Left lung (tissue), 10 donors: ENCODE data around the gene LCMT1. TPM values are rescaled to one million over a fixed set of nuclear protein-coding genes. Genes with fewer than 3 reads are reported as not detected.
"Not testable (repeated sequence)": the region's sequence is repeated elsewhere in the genome, so short reads cannot be mapped to it uniquely, and the experiment has no call there.

ENCODE experiments used
- ATAC-seq: fragments of 200-7000 bp; cut with Tn5 transposase; one replicate; pipeline ENCODE4 v1.9.1; 2020; ENCODE audit warnings: moderate library complexity
- DNase-seq, 4 donors: peaks; one replicate each; pipeline ENCODE4 v3.0.0-alpha.2; 2013 to 2020
- H3K27ac ChIP-seq, 2 donors: fragments of 200-600 bp; sonication (generic) in 1 of 2; one replicate each; pipeline versions ENCODE4 v1.5.0 to v1.8.0; 2020 to 2021
- H3K27me3 ChIP-seq, 2 donors: fragments of 200-600 bp; sonication (generic) in 1 of 2; one replicate each; pipeline versions ENCODE4 v1.5.0 to v1.8.0; 2020 to 2021
- H3K36me3 ChIP-seq, 2 donors: fragments of 200-600 bp; sonication (generic) in 1 of 2; one replicate each; pipeline versions ENCODE4 v1.5.0 to v1.8.0; 2020 to 2021
- H3K4me1 ChIP-seq, 2 donors: fragments of 200-600 bp; one replicate each; pipeline ENCODE4 v1.8.0; 2021
- H3K4me3 ChIP-seq, 2 donors: fragments of 200-600 bp; sonication (generic) in 1 of 2; one replicate each; pipeline versions ENCODE4 v1.5.0 to v1.8.0; 2020 to 2021; ENCODE audit warnings: mild to moderate bottlenecking in 1 of 2
- H3K9me3 ChIP-seq, 2 donors: fragments of 200-600 bp; sonication (generic) in 1 of 2; one replicate each; pipeline versions ENCODE4 v1.5.0 to v1.8.0; 2020 to 2021
- intact Hi-C, 2 donors: fragments of 100-400 bp; cut with DNase I; formaldehyde crosslinking; loops; one replicate each; pipeline versions ENCODE4 v1.11.2 to v1.14.2; 2022
- polyA plus RNA-seq, 6 donors: library from polyadenylated mRNA; unstranded; fragments of 120-200 nt; gene quantifications; one replicate each; pipeline ENCODE4 v1.2.1, GENCODE V29; 2013; ENCODE audit not compliant: insufficient read length in 6 of 6
- total RNA-seq, 2 donors: library from RNA; stranded (reverse); fragmentation: NEBNext Ultra II Directional; extraction: Animal tissue kit (Norgen Biotek cat#: 25700); gene quantifications; one replicate each; pipeline ENCODE4 v1.2.1, GENCODE V29; 2021
- TF ChIP-seq, protein P1 (sequence below), 2 donors: fragments of 200-600 bp; sonication (generic) in 1 of 2; IDR thresholded peaks; one replicate each; pipeline versions ENCODE4 v1.5.0 to v1.8.0; 2021; ENCODE audit warnings: antibody characterized with exemption in 2 of 2
- donor health status: DM: no; HTN: yes; CAD: no.
- donor health status: DM: no; HTN: no; CAD: no.

The LCMT1 gene
- total and polyA plus RNA-seq, 8 donors, result 25.6 to 58.4 (median 54.2) TPM

DNA sequence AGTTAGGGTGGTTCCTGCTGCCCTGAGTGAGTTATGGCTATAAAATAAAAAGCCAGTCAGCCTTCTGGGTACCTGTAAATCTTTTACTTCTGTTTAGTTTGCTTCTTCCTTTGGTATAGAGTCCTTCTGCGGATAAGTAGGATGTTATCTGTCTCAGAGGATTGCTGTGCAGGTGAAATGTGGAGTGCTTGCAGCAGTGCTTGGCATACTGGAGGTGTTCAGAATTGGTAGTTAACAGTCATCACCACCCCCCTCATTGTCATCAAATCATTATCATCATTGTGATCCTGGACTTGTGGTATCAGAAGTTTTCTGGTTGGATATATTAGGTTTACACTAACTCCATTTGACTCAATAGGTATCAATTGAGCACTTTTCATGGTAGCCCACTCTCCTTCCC, 2.6 kb downstream of the LCMT1 start:
- DNase-seq (no peak), ATAC-seq (no peak)
- H3K9me3 ChIP-seq, result no peaks in the 10 kb centered on the region
- peaks cover 8 to 32% of the 10 kb centered on the region in 2 donors for H3K4me1 ChIP-seq
- H3K4me3 ChIP-seq, result no peak overlapping the region
- no peak overlapping the region for H3K27ac ChIP-seq
- H3K27me3 ChIP-seq, result no peaks in the 10 kb centered on the region
- TF ChIP-seq, protein P1, sequence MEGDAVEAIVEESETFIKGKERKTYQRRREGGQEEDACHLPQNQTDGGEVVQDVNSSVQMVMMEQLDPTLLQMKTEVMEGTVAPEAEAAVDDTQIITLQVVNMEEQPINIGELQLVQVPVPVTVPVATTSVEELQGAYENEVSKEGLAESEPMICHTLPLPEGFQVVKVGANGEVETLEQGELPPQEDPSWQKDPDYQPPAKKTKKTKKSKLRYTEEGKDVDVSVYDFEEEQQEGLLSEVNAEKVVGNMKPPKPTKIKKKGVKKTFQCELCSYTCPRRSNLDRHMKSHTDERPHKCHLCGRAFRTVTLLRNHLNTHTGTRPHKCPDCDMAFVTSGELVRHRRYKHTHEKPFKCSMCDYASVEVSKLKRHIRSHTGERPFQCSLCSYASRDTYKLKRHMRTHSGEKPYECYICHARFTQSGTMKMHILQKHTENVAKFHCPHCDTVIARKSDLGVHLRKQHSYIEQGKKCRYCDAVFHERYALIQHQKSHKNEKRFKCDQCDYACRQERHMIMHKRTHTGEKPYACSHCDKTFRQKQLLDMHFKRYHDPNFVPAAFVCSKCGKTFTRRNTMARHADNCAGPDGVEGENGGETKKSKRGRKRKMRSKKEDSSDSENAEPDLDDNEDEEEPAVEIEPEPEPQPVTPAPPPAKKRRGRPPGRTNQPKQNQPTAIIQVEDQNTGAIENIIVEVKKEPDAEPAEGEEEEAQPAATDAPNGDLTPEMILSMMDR (IDR thresholded peaks at IDR 0.05), result no peak
- intact Hi-C loops, result no loop called here
- H3K36me3 ChIP-seq, result peaks cover 0 to 12% of the 10 kb centered on the region in 2 donors

DNA sequence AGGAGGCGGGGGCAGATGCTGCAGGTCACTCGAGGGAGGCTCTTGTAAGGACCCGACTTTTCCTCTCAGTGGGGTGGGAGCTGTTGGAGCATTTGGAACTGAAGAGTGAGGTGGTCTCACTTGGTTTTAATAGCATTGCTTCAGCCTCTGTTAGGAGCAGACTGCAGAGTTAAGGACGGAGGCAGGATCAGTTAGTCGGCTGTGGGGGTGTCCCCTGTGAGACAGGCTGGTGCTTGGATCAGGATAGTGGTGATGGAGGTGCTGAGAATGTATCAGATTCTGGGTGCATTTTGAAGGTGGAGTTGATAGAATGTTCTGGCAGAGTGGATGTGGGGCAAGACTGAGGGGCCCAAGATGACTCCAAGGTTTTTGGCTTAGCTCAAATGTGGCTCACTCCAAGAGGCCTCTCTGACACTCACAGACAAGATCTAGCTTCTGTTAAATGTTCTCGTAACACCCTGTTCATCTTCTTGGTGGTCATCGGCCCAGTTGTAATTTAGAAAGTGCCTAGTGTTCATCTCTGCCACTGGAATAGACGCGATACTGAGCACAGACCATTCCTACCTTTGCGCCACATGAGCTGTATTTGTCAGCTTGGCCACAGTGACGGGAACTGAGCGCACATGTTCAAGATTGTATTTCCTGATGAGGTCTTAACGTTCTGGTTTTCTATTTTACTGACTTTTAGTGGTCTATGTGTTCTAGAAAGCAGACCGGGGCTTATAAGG, 7.5 kb downstream of the LCMT1 start:
- Histone ChIP-seq H3K36me3 (peaks cover 0 to 12% of the 10 kb centered on the region in 2 donors), H3K27ac (no peak overlapping the region), H3K9me3 (no peaks in the 10 kb centered on the region), H3K27me3 (no peaks in the 10 kb centered on the region), H3K4me1 (no peaks in the 10 kb centered on the region), H3K4me3 (no peak overlapping the region)
- intact Hi-C loops, result no loop called here
- DNase-seq (no peak), ATAC-seq (no peak)
- TF ChIP-seq, protein P1 (IDR thresholded peaks at IDR 0.05), result no peak

DNA sequence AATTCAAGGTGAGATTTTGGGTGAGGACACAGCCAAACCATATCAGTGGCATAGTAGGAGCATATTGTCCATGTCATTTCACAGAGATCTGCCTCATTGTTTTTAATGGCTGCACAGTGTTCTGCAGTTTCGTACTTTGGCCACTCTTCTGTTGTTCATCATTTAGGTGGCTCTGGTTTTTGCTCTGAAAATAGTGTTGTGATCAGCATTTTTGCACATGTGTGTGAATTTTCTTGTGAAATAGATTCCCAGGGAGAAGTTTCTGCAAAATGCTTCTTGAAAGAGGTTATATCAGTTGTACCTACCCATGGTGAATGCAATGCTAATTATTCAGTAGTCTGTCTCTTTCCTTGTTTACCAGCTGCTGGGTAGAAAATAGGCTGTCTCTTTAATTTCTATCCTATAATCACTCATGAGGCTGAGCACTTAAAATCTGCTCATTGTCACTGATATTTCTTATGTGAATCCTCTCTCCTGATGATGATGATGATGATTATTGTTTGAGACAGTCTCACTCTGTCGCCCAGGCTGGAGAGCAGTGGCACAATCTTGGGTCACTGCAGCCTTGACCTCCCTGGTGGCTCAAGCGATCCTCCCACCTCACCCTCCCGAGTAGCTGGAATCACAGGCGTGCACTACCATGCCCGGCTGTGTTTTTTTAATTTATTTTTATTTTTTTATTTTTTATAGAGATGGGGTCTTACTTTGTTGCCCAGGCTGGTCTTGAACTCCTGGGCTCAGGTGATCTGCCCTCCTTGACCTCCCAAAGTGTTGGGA, 10.5 kb downstream of the LCMT1 start:
- H3K27ac ChIP-seq, result no peak overlapping the region
- peaks cover 0 to under 1% of the 10 kb centered on the region in 2 donors for H3K4me1 ChIP-seq
- intact Hi-C loops, result loop anchor here in 1 of 2 donors (10.0 kb wide), 1 partner anchor 67 kb away; no protein-coding TSS in a partner anchor
- no peak for ATAC-seq
- no peak overlapping the region for H3K4me3 ChIP-seq
- no peaks in the 10 kb centered on the region for H3K9me3 ChIP-seq
- no peaks in the 10 kb centered on the region for H3K27me3 ChIP-seq
- H3K36me3 ChIP-seq, result peaks cover 0 to 4% of the 10 kb centered on the region in 2 donors
- TF ChIP-seq, protein P1 (IDR thresholded peaks at IDR 0.05), result no peak
- DNase-seq, result no peak

DNA sequence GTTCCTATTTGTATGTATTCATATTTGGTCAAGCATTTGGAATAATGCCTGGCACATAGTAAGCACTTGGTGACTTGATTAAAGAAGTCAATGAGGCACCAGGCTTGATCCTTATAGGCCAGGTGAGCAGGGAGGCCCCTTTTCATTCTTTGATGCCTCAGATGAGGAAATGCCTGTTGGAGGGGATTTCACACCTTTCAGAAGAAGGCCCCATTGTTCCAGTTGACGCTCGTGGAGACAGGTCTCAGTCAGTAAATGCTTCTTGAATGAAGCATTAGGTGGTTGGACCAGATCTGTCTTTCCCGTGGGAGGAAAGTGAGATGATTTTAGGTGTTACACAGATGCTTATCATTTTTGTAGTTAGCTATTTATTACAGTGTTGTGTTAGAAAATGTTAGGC, 13.0 kb downstream of the LCMT1 start:
- Histone ChIP-seq H3K36me3 (peaks cover 0 to 12% of the 10 kb centered on the region in 2 donors), H3K9me3 (no peaks in the 10 kb centered on the region), H3K27me3 (no peaks in the 10 kb centered on the region), H3K4me3 (no peak overlapping the region), H3K4me1 (peaks cover 0 to 4% of the 10 kb centered on the region in 2 donors), H3K27ac (no peak overlapping the region)
- TF ChIP-seq, protein P1 (IDR thresholded peaks at IDR 0.05), result no peak
- ATAC-seq (no peak), DNase-seq (no peak)
- intact Hi-C loops, result loop anchor here in 1 of 2 donors (10.0 kb wide), 1 partner anchor 70 kb away; no protein-coding TSS in a partner anchor

DNA sequence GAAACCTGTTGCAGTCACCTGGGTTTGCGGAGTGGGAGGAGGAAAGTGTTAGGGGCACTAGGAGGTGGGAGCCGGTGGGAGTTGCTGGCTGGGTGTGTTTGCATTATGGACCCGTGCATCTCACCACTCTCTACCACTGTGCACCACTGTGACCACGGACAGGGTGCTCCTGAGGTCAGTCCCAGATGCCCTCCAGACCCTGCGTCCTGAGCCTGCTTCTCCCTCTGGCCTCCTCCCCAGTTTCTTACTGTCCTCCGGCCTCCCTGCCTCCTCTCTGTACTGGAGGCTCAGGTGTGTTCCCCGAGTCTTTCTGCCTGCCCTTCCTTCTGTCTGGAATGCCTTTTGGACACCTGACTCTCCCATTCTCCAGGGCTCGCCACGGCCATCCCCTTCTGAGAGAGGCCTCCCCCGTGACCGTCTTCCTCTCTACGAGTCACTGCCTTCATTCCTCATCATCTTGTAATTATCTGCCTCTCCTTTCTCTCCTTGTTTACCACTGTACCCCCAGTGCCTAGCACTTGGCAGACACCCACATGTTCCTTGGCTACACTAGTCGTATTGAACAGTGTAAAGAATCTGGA, 14.6 kb downstream of the LCMT1 start:
- ATAC-seq, result peak; percentile 27
- DNase-seq, H3K27me3 ChIP-seq, H3K4me1 ChIP-seq, H3K4me3 ChIP-seq, H3K9me3 ChIP-seq, H3K27ac ChIP-seq: not testable (repeated sequence)
- H3K36me3 ChIP-seq, result peaks cover 0 to 28% of the 10 kb centered on the region in 2 donors
- intact Hi-C loops, result loop anchor here in 1 of 2 donors (10.0 kb wide), 1 partner anchor 71 kb away; no protein-coding TSS in a partner anchor
